ENCODE data around the gene RESP18. TPM values are rescaled to one million over a fixed set of nuclear protein-coding genes. Genes with fewer than 3 reads are reported as not detected.
A peak's percentile ranks its signal among the peaks of the same experiment; 100 is the strongest.

RESP18 gene

GRCh38 chr2:219278655-219279150 lies 53.8 kb downstream of the RESP18 start:
- Histone ChIP-seq H2BK5ac (ENCODE audit: low read depth, low read length, poor library complexity, severe bottlenecking) (no peak overlapping the region), H3K9ac (ENCODE audit: low read length) (peak overlapping the region; percentile 97), H2BK15ac (ENCODE audit: low read depth, poor library complexity, severe bottlenecking) (no peak overlapping the region), H3K27me3 (ENCODE audit: control insufficient read depth in 1 of 2, insufficient read depth in 1 of 2, low read length in 2 of 2) (no peaks in the 10 kb centered on the region), H3K4me3 (ENCODE audit: insufficient read depth in 1 of 2, low read depth in 1 of 2, low read length in 2 of 2) (peak overlapping the region in 1 of 2 experiments; percentile 31), H3K27ac (ENCODE audit: low read length, poor library complexity, severe bottlenecking) (peak overlapping the region; percentile 83), H4K8ac (ENCODE audit: low read length) (no peak overlapping the region), H2BK120ac (ENCODE audit: low read depth, low read length) (peak overlapping the region; percentile 29), H2BK12ac (ENCODE audit: low read length in 2 of 2) (peak overlapping the region; percentile 75 to 82), H2AK5ac (ENCODE audit: low read length, severe bottlenecking) (peak overlapping the region; percentile 1), H3K14ac (ENCODE audit: low read length in 2 of 2) (no peak overlapping the region), H3K36me3 (ENCODE audit: control insufficient read depth in 1 of 2, insufficient read depth in 2 of 2, low read depth in 1 of 2, low read length in 2 of 2) (peaks cover 30 to 35% of the 10 kb centered on the region in 2 experiments), H3K18ac (ENCODE audit: low read depth in 1 of 2, low read length in 2 of 2) (peak overlapping the region; percentile 30 to 31), H3K4me2 (ENCODE audit: low read length, poor library complexity, severe bottlenecking) (peak overlapping the region; percentile 56), H2AFZ (ENCODE audit: low read depth, low read length) (no peak overlapping the region), H3K23ac (ENCODE audit: low read length in 2 of 2) (no peak overlapping the region), H3K9me3 (ENCODE audit: control insufficient read depth, low read length) (no peaks in the 10 kb centered on the region), H4K91ac (ENCODE audit: low read length) (peak overlapping the region; percentile 2), H3K4ac (ENCODE audit: low read depth in 1 of 2, low read length in 2 of 2) (no peak overlapping the region), H3K4me1 (ENCODE audit: control insufficient read depth, insufficient read depth, low read depth, low read length) (peaks cover 38% of the 10 kb centered on the region), H3K79me1 (replicated peaks; ENCODE audit: low read length, poor library complexity, severe bottlenecking) (peaks cover 13% of the 10 kb centered on the region)
- DNase-seq = no peak
- 2% methylated on average over 6 of the region's 9 CpGs for WGBS

- H3K4me1 ChIP-seq (ENCODE audit: control insufficient read depth, insufficient read depth, low read depth, low read length) = peaks cover 36% of the 10 kb centered on the region
- H3K9me3 ChIP-seq (ENCODE audit: control insufficient read depth, low read length) = no peaks in the 10 kb centered on the region
- no peak overlapping the region for H3K23ac ChIP-seq (ENCODE audit: low read length in 2 of 2)
- peaks cover 23 to 28% of the 10 kb centered on the region in 2 experiments for H3K36me3 ChIP-seq (ENCODE audit: control insufficient read depth in 1 of 2, insufficient read depth in 2 of 2, low read depth in 1 of 2, low read length in 2 of 2)
- peak overlapping the region; percentile 97 for H3K9ac ChIP-seq (ENCODE audit: low read length)
- peak overlapping the region; percentile 30 to 31 for H3K18ac ChIP-seq (ENCODE audit: low read depth in 1 of 2, low read length in 2 of 2)
- peak overlapping the region in 1 of 2 experiments; percentile 31 for H3K4me3 ChIP-seq (ENCODE audit: insufficient read depth in 1 of 2, low read depth in 1 of 2, low read length in 2 of 2)
- peak; percentile 91 for DNase-seq
- H2AFZ ChIP-seq (ENCODE audit: low read depth, low read length) = peak overlapping the region; percentile 66
- H2AK5ac ChIP-seq (ENCODE audit: low read length, severe bottlenecking) = peak overlapping the region; percentile 1
- H4K8ac ChIP-seq (ENCODE audit: low read length) = peak overlapping the region; percentile 66
- H3K27ac ChIP-seq (ENCODE audit: low read length, poor library complexity, severe bottlenecking) = peak overlapping the region; percentile 83
- WGBS = 36% methylated on average over 25 of the region's 25 CpGs
- peak overlapping the region; percentile 63 for H4K91ac ChIP-seq (ENCODE audit: low read length)
- peak overlapping the region; percentile 82 to 87 for H2BK12ac ChIP-seq (ENCODE audit: low read length in 2 of 2)
- peak overlapping the region; percentile 56 for H3K4me2 ChIP-seq (ENCODE audit: low read length, poor library complexity, severe bottlenecking)
- H3K4ac ChIP-seq (ENCODE audit: low read depth in 1 of 2, low read length in 2 of 2) = peak overlapping the region in 1 of 2 experiments; percentile 3
- no peak overlapping the region for H2BK120ac ChIP-seq (ENCODE audit: low read depth, low read length)
- H2BK15ac ChIP-seq (ENCODE audit: low read depth, poor library complexity, severe bottlenecking) = no peak overlapping the region
- H2BK5ac ChIP-seq (ENCODE audit: low read depth, low read length, poor library complexity, severe bottlenecking) = no peak overlapping the region
- H3K14ac ChIP-seq (ENCODE audit: low read length in 2 of 2) = no peak overlapping the region
- H3K27me3 ChIP-seq (ENCODE audit: control insufficient read depth in 1 of 2, insufficient read depth in 1 of 2, low read length in 2 of 2) = no peaks in the 10 kb centered on the region
- peaks cover 13% of the 10 kb centered on the region for H3K79me1 ChIP-seq (replicated peaks; ENCODE audit: low read length, poor library complexity, severe bottlenecking)
Measured at GRCh38 chr2:219277703-219278654, 54.6 kb downstream of the RESP18 start.

Small RNA genes within 50 kb of the gene (small RNA-seq; reads per million reads assigned to genes)
- not detected for gene AC053503.3 (ENCODE audit: low read depth)
- gene MIR153-1 (ENCODE audit: low read depth) = 3.2 reads per million, percentile 20 among the genes with 10 or more reads in this experiment

Data from mesenchymal stem cell (in vitro differentiated cells and primary cell).